Right atrium auricular region (tissue), 2 donors: ENCODE results near the gene FYB1. TPM values are rescaled to one million over a fixed set of nuclear protein-coding genes. Genes with fewer than 3 reads are reported as not detected.

Experiments
- DNase-seq: peaks from one replicate; pipeline ENCODE4 v3.0.0-alpha.2; 2019; ENCODE audit warnings: low spot score
- H3K27ac ChIP-seq, 2 donors: fragments of 200-600 bp; sonication (generic); 1 replicate in 1 of 2; 2 replicates in 1 of 2; pipeline ENCODE4 v1.5.1; 2016 to 2019
- H3K27me3 ChIP-seq, 2 donors: fragments of 200-600 bp; sonication (generic); one replicate each; pipeline versions ENCODE4 v1.5.1 to v1.6.0; 2017 to 2019
- H3K36me3 ChIP-seq: fragments of 200-600 bp; sonication (generic); one replicate; pipeline ENCODE4 v1.5.1; 2016
- H3K4me1 ChIP-seq, 2 donors: fragments of 200-600 bp; sonication (generic); one replicate each; pipeline versions ENCODE4 v1.5.1 to v1.6.0; 2017 to 2019
- H3K4me3 ChIP-seq, 2 donors: fragments of 200-600 bp; sonication (generic); 1 replicate in 1 of 2; 2 replicates in 1 of 2; pipeline ENCODE4 v1.5.1; 2017 to 2019; ENCODE audit warnings: mild to moderate bottlenecking in 1 of 2, moderate library complexity in 1 of 2
- H3K9me3 ChIP-seq, 2 donors: fragments of 200-600 bp; sonication (generic); one replicate each; pipeline ENCODE4 v1.5.1; 2019
- CTCF ChIP-seq, 2 donors: fragments of 200-600 bp; sonication (generic); IDR thresholded peaks; one replicate each; pipeline ENCODE4 v1.5.1; 2019; ENCODE audit warnings: antibody characterized with exemption in 2 of 2
- total RNA-seq, 2 donors: library from RNA; depleted of rRNA; stranded (reverse); fragments of >200 nt; gene quantifications; one replicate each; pipeline ENCODE4 v1.1.0, GENCODE V29; 2016

The FYB1 gene
- total RNA-seq, 2 donors from 2014 or later: 1.8 to 8.4 TPM

- TF ChIP-seq CTCF (IDR thresholded peaks at IDR 0.05): no peak
These were observed 151.3 kb downstream of the FYB1 start for GRCh38 chr5:39068099-39068498.

GRCh38 chr5:39064450-39064849, 154.9 kb downstream of the FYB1 start:
- TF ChIP-seq CTCF (IDR thresholded peaks at IDR 0.05): no peak
- Histone ChIP-seq H3K27ac (no peak overlapping the region), H3K36me3 (peaks cover 12% of the 10 kb centered on the region), H3K4me3 (no peak overlapping the region), H3K9me3 (no peaks in the 10 kb centered on the region), H3K4me1 (peaks cover 0 to 37% of the 10 kb centered on the region in 2 donors), H3K27me3 (no peaks in the 10 kb centered on the region)
- DNase-seq: no peak

More at GRCh38 chr5:39068099-39068498, 151.3 kb downstream of the FYB1 start:
- no peak for DNase-seq
- H3K27me3 ChIP-seq: no peaks in the 10 kb centered on the region
- no peaks in the 10 kb centered on the region for H3K9me3 ChIP-seq
- H3K4me3 ChIP-seq: no peak overlapping the region
- peaks cover 6 to 49% of the 10 kb centered on the region in 2 donors for H3K4me1 ChIP-seq
- peaks cover 12% of the 10 kb centered on the region for H3K36me3 ChIP-seq
- H3K27ac ChIP-seq: no peak overlapping the region

- H3K4me1 ChIP-seq: peaks cover 0 to 42% of the 10 kb centered on the region in 2 donors
- no peaks in the 10 kb centered on the region for H3K9me3 ChIP-seq
- peak overlapping the region in 1 of 2 donors; percentile 12 for H3K27ac ChIP-seq
- peaks cover 12% of the 10 kb centered on the region for H3K36me3 ChIP-seq
- no peaks in the 10 kb centered on the region for H3K27me3 ChIP-seq
- H3K4me3 ChIP-seq: no peak overlapping the region
- peak in 1 of 2 donors; percentile 15 for TF ChIP-seq CTCF (IDR thresholded peaks at IDR 0.05)
- DNase-seq: no peak
These were observed 156.3 kb downstream of the FYB1 start for GRCh38 chr5:39063037-39063436.

- H3K27me3 ChIP-seq: no peaks in the 10 kb centered on the region
- peaks cover 0 to 44% of the 10 kb centered on the region in 2 donors for H3K4me1 ChIP-seq
- H3K27ac ChIP-seq: peak overlapping the region in 1 of 2 donors; percentile 12
- no peak overlapping the region for H3K4me3 ChIP-seq
- no peak for DNase-seq
- H3K9me3 ChIP-seq: no peaks in the 10 kb centered on the region
- no peak for TF ChIP-seq CTCF (IDR thresholded peaks at IDR 0.05)
- H3K36me3 ChIP-seq: peaks cover 12% of the 10 kb centered on the region
These were observed 156.8 kb downstream of the FYB1 start for GRCh38 chr5:39062530-39062929.

- no peak overlapping the region for H3K4me3 ChIP-seq
These were observed 157.3 kb downstream of the FYB1 start for GRCh38 chr5:39062104-39062503.

More at GRCh38 chr5:39062104-39062503, 157.3 kb downstream of the FYB1 start:
- Histone ChIP-seq H3K4me1 (peaks cover 0 to 48% of the 10 kb centered on the region in 2 donors), H3K27ac (peak overlapping the region in 1 of 2 donors; percentile 12), H3K27me3 (no peaks in the 10 kb centered on the region), H3K36me3 (peaks cover 12% of the 10 kb centered on the region), H3K9me3 (no peaks in the 10 kb centered on the region)
- no peak for TF ChIP-seq CTCF (IDR thresholded peaks at IDR 0.05)
- no peak for DNase-seq
